Measurements from ENCODE around the gene TRAF7.

The TRAF7 gene

GRCh38 chr16:2179107-2179501, 23.5 kb downstream of the TRAF7 start:
- no peak overlapping the region for H3K4me3 ChIP-seq (ENCODE audit: low read length)
- no peak for TF ChIP-seq ZNF274 (IDR thresholded peaks at IDR 0.05; ENCODE audit: low read depth, low read length)

DNA sequence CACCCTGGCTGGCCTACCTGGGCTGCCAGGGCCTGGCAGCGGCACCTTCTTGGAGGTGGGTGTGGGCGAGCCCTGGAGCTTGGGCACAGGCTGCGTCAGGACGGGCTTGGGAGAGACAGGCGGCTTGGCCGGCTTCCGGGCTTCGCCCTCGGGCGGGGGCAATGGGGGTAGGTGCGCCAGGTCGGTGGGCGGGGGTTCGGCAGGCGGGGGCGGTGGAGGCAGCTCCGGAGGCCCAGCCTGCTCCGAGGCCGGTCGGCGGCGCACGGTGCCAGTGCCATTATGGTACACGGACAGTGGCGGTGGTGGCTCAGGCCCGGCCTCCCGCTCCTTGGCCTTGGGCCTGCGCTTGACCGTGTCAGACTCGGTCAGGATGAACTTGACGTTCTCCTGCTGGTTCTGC, 24.0 kb downstream of the TRAF7 start:
- no peak for TF ChIP-seq ZNF274 (IDR thresholded peaks at IDR 0.05; ENCODE audit: low read depth, low read length)
- H3K4me3 ChIP-seq (ENCODE audit: low read length), result no peak overlapping the region

GRCh38 chr16:2180461-2180860, 24.9 kb downstream of the TRAF7 start:
- H3K4me3 ChIP-seq (ENCODE audit: low read length), result no peak overlapping the region
- no peak for TF ChIP-seq ZNF274 (IDR thresholded peaks at IDR 0.05; ENCODE audit: low read depth, low read length)

DNA sequence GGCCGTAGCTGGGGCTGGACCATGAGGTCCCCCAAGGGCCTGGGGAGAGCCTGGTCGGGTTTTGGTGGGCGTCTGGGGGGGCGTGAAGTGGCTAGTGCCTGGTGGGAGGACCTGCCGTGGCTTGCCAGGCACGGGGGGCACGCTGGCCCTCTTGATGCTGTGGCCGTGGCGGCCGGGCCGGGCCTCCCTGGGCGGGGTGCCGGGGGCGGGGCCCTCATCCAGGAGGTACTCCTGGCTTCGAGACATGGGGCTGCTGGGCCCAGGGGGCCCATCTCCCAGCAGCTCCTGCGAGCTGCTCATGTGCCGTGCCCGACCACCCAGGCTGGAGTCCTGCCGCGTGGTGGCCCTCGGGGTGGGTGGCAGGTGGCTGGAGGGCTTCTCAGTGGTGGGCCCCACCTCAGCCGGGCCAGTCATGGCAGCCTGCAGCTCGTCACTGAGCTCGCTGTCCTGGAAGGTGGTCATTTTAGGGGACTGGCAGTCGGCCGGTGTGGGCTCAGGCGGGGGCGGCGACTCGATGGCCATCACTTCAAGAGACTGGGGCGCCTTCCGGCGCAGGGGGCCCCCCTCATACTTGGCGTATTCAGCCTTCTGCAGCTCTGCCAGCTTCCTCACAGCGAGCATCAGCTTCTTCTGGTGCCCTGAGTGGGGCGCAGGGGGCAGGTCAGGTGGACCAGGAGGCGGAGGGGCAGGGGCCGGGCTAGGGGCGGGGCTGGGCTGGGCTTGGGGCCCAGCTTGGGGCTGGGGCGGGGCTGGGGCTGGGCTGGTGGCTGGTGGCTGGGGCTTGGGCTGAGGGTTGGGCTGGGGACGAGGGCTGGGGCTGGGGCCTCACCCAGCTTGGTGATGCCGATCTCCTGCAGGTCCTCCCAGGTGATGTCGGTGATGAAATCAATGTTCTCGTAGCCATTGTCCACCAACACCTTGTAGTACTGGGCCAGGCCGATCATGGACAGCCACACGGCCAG, 25.7 kb downstream of the TRAF7 start:
- no peak for TF ChIP-seq ZNF274 (IDR thresholded peaks at IDR 0.05; ENCODE audit: low read depth, low read length)
- H3K4me3 ChIP-seq (ENCODE audit: low read length), result no peak overlapping the region

GRCh38 chr16:2181952-2182351, 26.4 kb downstream of the TRAF7 start:
- no peak overlapping the region for H3K4me3 ChIP-seq (ENCODE audit: low read length)
- TF ChIP-seq ZNF274 (IDR thresholded peaks at IDR 0.05; ENCODE audit: low read depth, low read length), result no peak

- no peak overlapping the region for H3K4me3 ChIP-seq (ENCODE audit: low read length)
- no peak for TF ChIP-seq ZNF274 (IDR thresholded peaks at IDR 0.05; ENCODE audit: low read depth, low read length)
Measured at GRCh38 chr16:2183671-2184070, 28.1 kb downstream of the TRAF7 start.

GRCh38 chr16:2184346-2184745, 28.8 kb downstream of the TRAF7 start:
- no peak for TF ChIP-seq ZNF274 (IDR thresholded peaks at IDR 0.05; ENCODE audit: low read depth, low read length)
- H3K4me3 ChIP-seq (ENCODE audit: low read length), result no peak overlapping the region

- no peak overlapping the region for H3K4me3 ChIP-seq (ENCODE audit: low read length)
- no peak for TF ChIP-seq ZNF274 (IDR thresholded peaks at IDR 0.05; ENCODE audit: low read depth, low read length)
Measured at GRCh38 chr16:2184962-2185361, 29.4 kb downstream of the TRAF7 start.

GRCh38 chr16:2186064-2186463, 30.5 kb downstream of the TRAF7 start:
- no peak for TF ChIP-seq ZNF274 (IDR thresholded peaks at IDR 0.05; ENCODE audit: low read depth, low read length)
- no peak overlapping the region for H3K4me3 ChIP-seq (ENCODE audit: low read length)

- no peak for TF ChIP-seq ZNF274 (IDR thresholded peaks at IDR 0.05; ENCODE audit: low read depth, low read length)
- H3K4me3 ChIP-seq (ENCODE audit: low read length), result no peak overlapping the region
Measured at GRCh38 chr16:2186505-2186904, 30.9 kb downstream of the TRAF7 start.

GRCh38 chr16:2187212-2187611, 31.6 kb downstream of the TRAF7 start:
- TF ChIP-seq ZNF274 (IDR thresholded peaks at IDR 0.05; ENCODE audit: low read depth, low read length), result no peak
- no peak overlapping the region for H3K4me3 ChIP-seq (ENCODE audit: low read length)

- H3K4me3 ChIP-seq (ENCODE audit: low read length), result no peak overlapping the region
- TF ChIP-seq ZNF274 (IDR thresholded peaks at IDR 0.05; ENCODE audit: low read depth, low read length), result no peak
Measured at GRCh38 chr16:2188395-2188794, 32.8 kb downstream of the TRAF7 start.

DNA sequence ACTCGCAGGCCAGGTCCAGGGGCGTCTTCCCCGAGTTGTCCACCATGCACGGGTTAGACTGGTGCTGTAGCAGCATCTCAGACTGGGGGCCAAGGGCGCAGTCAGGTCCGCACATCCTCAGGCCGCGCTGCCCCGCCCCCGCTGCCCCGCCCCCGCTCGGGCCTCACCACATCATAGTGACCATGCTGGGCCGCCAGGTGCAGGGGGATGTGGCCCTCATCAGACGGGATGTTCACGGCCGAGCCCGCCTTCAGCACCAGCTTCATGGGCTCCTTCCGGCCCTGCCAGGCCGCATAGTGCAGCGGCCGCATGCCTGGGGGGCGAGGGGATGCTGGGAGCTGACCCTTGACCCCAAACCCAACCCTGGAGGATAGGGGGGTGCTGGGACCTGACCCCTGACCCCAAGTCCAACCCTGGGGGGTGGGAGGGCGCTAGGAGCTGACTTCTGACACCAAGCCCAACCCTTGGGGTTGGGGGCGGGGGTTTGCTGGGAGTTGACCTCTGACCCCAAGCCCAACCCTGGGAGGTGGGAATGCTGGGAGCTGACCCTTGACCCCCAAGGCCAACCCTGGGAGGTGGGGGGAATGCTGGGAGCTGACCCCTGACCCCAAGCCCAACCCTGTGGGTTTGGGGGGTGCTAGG, 33.8 kb downstream of the TRAF7 start:
- no peak for TF ChIP-seq ZNF274 (IDR thresholded peaks at IDR 0.05; ENCODE audit: low read depth, low read length)
- no peak overlapping the region for H3K4me3 ChIP-seq (ENCODE audit: low read length)

GRCh38 chr16:2190002-2190658, 34.5 kb downstream of the TRAF7 start:
- TF ChIP-seq ZNF274 (IDR thresholded peaks at IDR 0.05; ENCODE audit: low read depth, low read length), result no peak
- no peak overlapping the region for H3K4me3 ChIP-seq (ENCODE audit: low read length)
